Measurements from ENCODE around the gene LPIN2. TPM values are rescaled to one million over a fixed set of nuclear protein-coding genes. Genes with fewer than 3 reads are reported as not detected.
A peak's percentile ranks its signal among the peaks of the same experiment; 100 is the strongest.
"Not testable (repeated sequence)": the region's sequence is repeated elsewhere in the genome, so short reads cannot be mapped to it uniquely, and the experiment has no call there.

Gene LPIN2
- total and polyA plus RNA-seq, 5 experiments from 2014 or later = 38.6 to 59.6 (median 54.9) TPM

GRCh38 chr18:3054214-3054613 lies 41.3 kb upstream of the LPIN2 start:
- peak overlapping the region in 1 of 10 donors; percentile 78 for H3K27ac Mint-ChIP-seq
- H3K36me3 Mint-ChIP-seq = peaks cover 0 to 5% (median 0%) of the 10 kb centered on the region in 3 donors
- DNase-seq = no peak
- peaks cover 21 to 41% (median 26%) of the 10 kb centered on the region in 4 donors for H3K4me1 Mint-ChIP-seq
- no peaks in the 10 kb centered on the region for H3K27me3 Mint-ChIP-seq
- POLR2A ChIA-PET = no interaction called here
- no peak for ATAC-seq
- H3K4me3 Mint-ChIP-seq = no peak overlapping the region
- H3K9me3 Mint-ChIP-seq = peaks cover 0 to 19% (median 0%) of the 10 kb centered on the region in 9 donors

GRCh38 chr18:3053081-3053480 lies 40.1 kb upstream of the LPIN2 start:
- H3K4me1 Mint-ChIP-seq = peaks cover 12 to 33% (median 17%) of the 10 kb centered on the region in 4 donors
- POLR2A ChIA-PET = interaction anchor here (0.7 kb wide), 1 partner anchor 43 kb away, joined by 4 read pairs; no protein-coding TSS in a partner anchor
- peak overlapping the region in 3 of 10 donors; percentile 8 to 48 (median 20) for H3K27ac Mint-ChIP-seq

GRCh38 chr18:3052411-3052758 lies 39.4 kb upstream of the LPIN2 start:
- H3K27ac Mint-ChIP-seq = peak overlapping the region in 7 of 10 donors; percentile 19 to 78 (median 42)
- peaks cover 0 to 19% (median 0%) of the 10 kb centered on the region in 9 donors for H3K9me3 Mint-ChIP-seq
- peak overlapping the region in 2 of 10 donors; percentile 0 to 12 for H3K4me3 Mint-ChIP-seq

More at GRCh38 chr18:3053081-3053480, 40.1 kb upstream of the LPIN2 start:
- ATAC-seq (no peak), DNase-seq (no peak)
- H3K27me3 Mint-ChIP-seq = no peaks in the 10 kb centered on the region
- peaks cover 0 to 19% (median 0%) of the 10 kb centered on the region in 9 donors for H3K9me3 Mint-ChIP-seq
- peaks cover 0 to 5% (median 0%) of the 10 kb centered on the region in 3 donors for H3K36me3 Mint-ChIP-seq
- no peak overlapping the region for H3K4me3 Mint-ChIP-seq

GRCh38 chr18:3051718-3052410 lies 38.9 kb upstream of the LPIN2 start:
- peak overlapping the region in 8 of 10 donors; percentile 19 to 78 (median 40) for H3K27ac Mint-ChIP-seq
- DNase-seq = no peak
- peak overlapping the region in 2 of 10 donors; percentile 12 to 30 for H3K4me3 Mint-ChIP-seq
- no peaks in the 10 kb centered on the region for H3K27me3 Mint-ChIP-seq
- H3K4me1 Mint-ChIP-seq = peaks cover 11 to 25% (median 15%) of the 10 kb centered on the region in 4 donors
- peaks cover 0 to 5% (median 0%) of the 10 kb centered on the region in 3 donors for H3K36me3 Mint-ChIP-seq
- peaks cover 0 to 19% (median 0%) of the 10 kb centered on the region in 9 donors for H3K9me3 Mint-ChIP-seq
- POLR2A ChIA-PET = interaction anchor here (1.5 kb wide), 1 partner anchor 9 kb away, joined by 6 read pairs; no protein-coding TSS in a partner anchor
- peak in 1 of 2 donors; percentile 14 for ATAC-seq

More at GRCh38 chr18:3052411-3052758, 39.4 kb upstream of the LPIN2 start:
- POLR2A ChIA-PET = interaction anchor here (1.5 kb wide), 1 partner anchor 8 kb away, joined by 6 read pairs; no protein-coding TSS in a partner anchor
- peaks cover 0 to 5% (median 0%) of the 10 kb centered on the region in 3 donors for H3K36me3 Mint-ChIP-seq
- ATAC-seq = peak; percentile 28 to 38
- no peak for DNase-seq
- no peaks in the 10 kb centered on the region for H3K27me3 Mint-ChIP-seq
- peaks cover 14 to 29% (median 15%) of the 10 kb centered on the region in 4 donors for H3K4me1 Mint-ChIP-seq

GRCh38 chr18:3049897-3050454 lies 37.0 kb upstream of the LPIN2 start:
- H3K36me3 Mint-ChIP-seq, ATAC-seq, H3K4me3 Mint-ChIP-seq, H3K27ac Mint-ChIP-seq, DNase-seq, H3K27me3 Mint-ChIP-seq, POLR2A ChIA-PET: not testable (repeated sequence)
- peaks cover 12 to 20% (median 16%) of the 10 kb centered on the region in 4 donors for H3K4me1 Mint-ChIP-seq
- peaks cover 0 to 19% (median 0%) of the 10 kb centered on the region in 9 donors for H3K9me3 Mint-ChIP-seq

- DNase-seq (no peak), ATAC-seq (no peak)
- Mint-ChIP-seq H3K4me3 (no peak overlapping the region), H3K27ac (peak overlapping the region in 3 of 10 donors; percentile 4 to 73 (median 25)), H3K9me3 (peaks cover 0 to 11% (median 0%) of the 10 kb centered on the region in 9 donors), H3K27me3 (no peaks in the 10 kb centered on the region), H3K4me1 (peaks cover 9 to 21% (median 16%) of the 10 kb centered on the region in 4 donors), H3K36me3 (peaks cover 0 to 5% (median 0%) of the 10 kb centered on the region in 3 donors)
- POLR2A ChIA-PET = interaction anchor here (0.5 to 0.6 kb wide), 2 partner anchors 15 to 28 kb away, joined by 3 read pairs; no protein-coding TSS in a partner anchor
These were observed 35.9 kb upstream of the LPIN2 start for GRCh38 chr18:3048820-3049349.

GRCh38 chr18:3048121-3048520 lies 35.2 kb upstream of the LPIN2 start:
- Mint-ChIP-seq H3K36me3 (no peaks in the 10 kb centered on the region), H3K27ac (peak overlapping the region in 1 of 10 donors; percentile 6), H3K4me1 (peaks cover 6 to 21% (median 15%) of the 10 kb centered on the region in 4 donors), H3K4me3 (no peak overlapping the region), H3K27me3 (no peaks in the 10 kb centered on the region), H3K9me3 (peaks cover 0 to 3% (median 0%) of the 10 kb centered on the region in 9 donors)
- ATAC-seq = no peak
- POLR2A ChIA-PET = interaction anchor here (0.5 to 0.6 kb wide), 2 partner anchors 16 to 28 kb away, joined by 3 read pairs; no protein-coding TSS in a partner anchor
- DNase-seq = no peak

- Mint-ChIP-seq H3K4me1 (peaks cover 0 to 13% (median 5%) of the 10 kb centered on the region in 4 donors), H3K9me3 (no peaks in the 10 kb centered on the region), H3K4me3 (no peak overlapping the region), H3K36me3 (no peaks in the 10 kb centered on the region), H3K27ac (peak overlapping the region in 3 of 10 donors; percentile 45 to 85 (median 46)), H3K27me3 (no peaks in the 10 kb centered on the region)
- ATAC-seq = no peak
- POLR2A ChIA-PET = interaction anchor here (0.7 kb wide), 1 partner anchor 30 kb away, joined by 3 read pairs; no protein-coding TSS in a partner anchor
- DNase-seq = no peak
These were observed 33.4 kb upstream of the LPIN2 start for GRCh38 chr18:3046216-3046808.

GRCh38 chr18:3044931-3045698 lies 32.2 kb upstream of the LPIN2 start:
- POLR2A ChIA-PET = interaction anchor here (1.0 kb wide), 1 partner anchor 18 kb away, joined by 3 read pairs; no protein-coding TSS in a partner anchor
- H3K4me1 Mint-ChIP-seq = peaks cover 0 to 13% (median 5%) of the 10 kb centered on the region in 4 donors
- peak overlapping the region in 1 of 10 donors; percentile 4 for H3K4me3 Mint-ChIP-seq
- no peaks in the 10 kb centered on the region for H3K27me3 Mint-ChIP-seq
- H3K27ac Mint-ChIP-seq = peak overlapping the region in 3 of 10 donors; percentile 7 to 46 (median 24)
- H3K9me3 Mint-ChIP-seq = no peaks in the 10 kb centered on the region
- no peaks in the 10 kb centered on the region for H3K36me3 Mint-ChIP-seq
- DNase-seq (no peak), ATAC-seq (no peak)

GRCh38 chr18:3042379-3042778 lies 29.4 kb upstream of the LPIN2 start:
- Mint-ChIP-seq H3K27me3 (no peaks in the 10 kb centered on the region), H3K9me3 (no peaks in the 10 kb centered on the region), H3K27ac (no peak overlapping the region), H3K4me1 (peaks cover 3 to 14% (median 4%) of the 10 kb centered on the region in 4 donors), H3K36me3 (no peaks in the 10 kb centered on the region), H3K4me3 (no peak overlapping the region)
- POLR2A ChIA-PET = no interaction called here
- no peak for ATAC-seq
- no peak for DNase-seq

- POLR2A ChIA-PET = interaction anchor here (0.6 to 1.0 kb wide), 2 partner anchors 20 to 81 kb away, joined by 3 read pairs; no protein-coding TSS in a partner anchor
- H3K27me3 Mint-ChIP-seq = no peaks in the 10 kb centered on the region
- DNase-seq (no peak), ATAC-seq (no peak)
- no peaks in the 10 kb centered on the region for H3K9me3 Mint-ChIP-seq
- no peaks in the 10 kb centered on the region for H3K36me3 Mint-ChIP-seq
- no peak overlapping the region for H3K4me3 Mint-ChIP-seq
- H3K27ac Mint-ChIP-seq = no peak overlapping the region
- peaks cover 4 to 16% (median 5%) of the 10 kb centered on the region in 4 donors for H3K4me1 Mint-ChIP-seq
These were observed 28.9 kb upstream of the LPIN2 start for GRCh38 chr18:3041843-3042242.

Data from naive thymus-derived CD8-positive, alpha-beta T cell (primary cell).